Thyroid gland (tissue), 4 donors: ENCODE data around the gene ZNF726. TPM values are rescaled to one million over a fixed set of nuclear protein-coding genes. Genes with fewer than 3 reads are reported as not detected.
"Not testable (repeated sequence)": the region's sequence is repeated elsewhere in the genome, so short reads cannot be mapped to it uniquely, and the experiment has no call there.

Source experiments
- DNase-seq, 2 donors: peaks; one replicate each; pipeline ENCODE4 v3.0.0-alpha.2; 2019
- H3K27ac ChIP-seq, 3 donors: fragments of 200-600 bp; sonication (generic); 1 replicate in 2 of 3; 2 replicates in 1 of 3; pipeline ENCODE4 v1.5.1; 2016 to 2019; ENCODE audit warnings: mild to moderate bottlenecking in 1 of 3, moderate library complexity in 1 of 3
- H3K27me3 ChIP-seq: fragments of 200-600 bp; sonication (generic); one replicate; pipeline ENCODE4 v1.5.1; 2019
- H3K36me3 ChIP-seq, 2 donors: fragments of 200-600 bp; sonication (generic); one replicate each; pipeline ENCODE4 v1.5.1; 2016 to 2019
- H3K4me1 ChIP-seq, 2 donors: fragments of 200-600 bp; sonication (generic); one replicate each; pipeline ENCODE4 v1.5.1; 2017 to 2019
- H3K4me3 ChIP-seq, 3 donors: fragments of 200-600 bp; sonication (generic); replicated peaks in 1 of 3; 1 replicate in 2 of 3; 2 replicates in 1 of 3; pipeline ENCODE4 v1.5.1; 2016; ENCODE audit warnings: mild to moderate bottlenecking in 1 of 3
- H3K9me3 ChIP-seq: fragments of 200-600 bp; sonication (generic); one replicate; pipeline ENCODE4 v1.5.1; 2017
- CTCF ChIP-seq, 6 experiments: fragments of 200-600 bp in 3 of 6; fragments of 450-650 bp in 3 of 6; sonication (generic) in 3 of 6; IDR thresholded peaks; one replicate each; pipeline ENCODE4 v1.5.1; 2016 to 2019; ENCODE audit warnings: antibody characterized with exemption in 6 of 6, mild to moderate bottlenecking in 2 of 6, inconsistent platforms in 1 of 6, moderate library complexity in 1 of 6
- POLR2A ChIP-seq, 2 donors: fragments of 450-650 bp; IDR thresholded peaks; one replicate each; pipeline ENCODE4 v1.6.1; 2017; ENCODE audit warnings: antibody characterized with exemption in 2 of 2, mild to moderate bottlenecking in 2 of 2, moderate library complexity in 1 of 2
- WGBS, 2 donors: methylation state at CpG; one replicate each; pipeline ENCODE4 v1.1.5; 2017; 5-methylcytosine and 5-hydroxymethylcytosine counted together
- intact Hi-C: fragments of 100-400 bp; cut with DNase I; formaldehyde crosslinking; loops from one replicate; pipeline ENCODE4 v1.15.1; 2023
- total RNA-seq, 4 donors: library from RNA; depleted of rRNA; stranded (reverse); fragments of >200 nt; gene quantifications; one replicate each; pipeline ENCODE4 v1.2.3, GENCODE V29; 2016

Gene ZNF726
- total RNA-seq, 4 donors from 2014 or later, result 1.3 to 9.1 (median 5.2) TPM

DNA sequence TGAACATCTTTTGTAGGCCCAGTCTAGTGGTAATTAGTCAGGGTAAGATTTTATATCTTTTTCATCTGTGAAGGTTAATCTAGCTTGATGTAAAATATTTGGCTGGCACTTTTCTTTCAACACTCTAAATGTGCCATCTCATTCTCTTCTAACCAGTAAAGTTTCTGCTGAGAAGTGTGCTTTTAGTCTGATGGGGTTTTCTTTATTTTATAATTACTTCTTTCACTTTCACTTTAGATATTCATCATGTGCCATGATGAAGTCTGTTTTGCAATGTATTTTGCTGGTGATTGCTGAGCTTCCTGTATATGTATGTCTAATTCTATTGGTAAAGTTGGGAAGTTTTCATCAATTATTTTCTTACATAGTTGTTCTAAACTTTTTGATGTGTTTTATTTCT is 31.9 kb downstream of the ZNF726 start:
- Histone ChIP-seq H3K4me1 (no peaks in the 10 kb centered on the region), H3K27me3 (no peaks in the 10 kb centered on the region), H3K36me3 (no peaks in the 10 kb centered on the region), H3K27ac (no peak overlapping the region), H3K4me3 (no peak overlapping the region), H3K9me3 (no peaks in the 10 kb centered on the region)
- TF ChIP-seq POLR2A (IDR thresholded peaks at IDR 0.05), result no peak
- no peak for TF ChIP-seq CTCF (IDR thresholded peaks at IDR 0.05)
- no peak for DNase-seq
- intact Hi-C loops, result no loop called here

DNA sequence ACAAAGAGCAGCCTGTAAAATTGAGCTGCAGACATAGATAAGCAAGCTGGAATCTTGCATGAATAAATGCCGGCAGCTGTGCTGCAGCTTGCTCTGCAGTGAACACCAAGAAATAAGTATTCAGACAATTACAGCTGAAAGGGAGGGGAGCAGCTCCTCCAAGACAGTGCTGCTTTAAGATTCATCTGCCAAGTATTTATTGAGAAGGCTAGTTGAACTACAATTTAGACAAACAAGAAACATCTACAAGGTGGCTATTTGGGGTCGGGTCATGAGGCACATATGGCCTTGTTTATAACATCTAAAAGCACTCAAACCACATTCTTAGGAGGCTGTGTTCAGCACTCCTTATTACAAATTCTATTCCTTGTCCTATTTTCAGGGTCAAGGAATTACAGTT is 34.9 kb downstream of the ZNF726 start:
- WGBS, 2 donors, result 89 to 95% methylated on average over 2 of the region's 2 CpGs
- Histone ChIP-seq H3K4me3 (no peak overlapping the region), H3K4me1 (no peaks in the 10 kb centered on the region), H3K27ac (no peak overlapping the region), H3K27me3 (no peaks in the 10 kb centered on the region), H3K9me3 (no peaks in the 10 kb centered on the region), H3K36me3 (no peaks in the 10 kb centered on the region)
- TF ChIP-seq CTCF (IDR thresholded peaks at IDR 0.05) (no peak), POLR2A (IDR thresholded peaks at IDR 0.05) (no peak)
- no peak for DNase-seq
- intact Hi-C loops, result no loop called here

DNA sequence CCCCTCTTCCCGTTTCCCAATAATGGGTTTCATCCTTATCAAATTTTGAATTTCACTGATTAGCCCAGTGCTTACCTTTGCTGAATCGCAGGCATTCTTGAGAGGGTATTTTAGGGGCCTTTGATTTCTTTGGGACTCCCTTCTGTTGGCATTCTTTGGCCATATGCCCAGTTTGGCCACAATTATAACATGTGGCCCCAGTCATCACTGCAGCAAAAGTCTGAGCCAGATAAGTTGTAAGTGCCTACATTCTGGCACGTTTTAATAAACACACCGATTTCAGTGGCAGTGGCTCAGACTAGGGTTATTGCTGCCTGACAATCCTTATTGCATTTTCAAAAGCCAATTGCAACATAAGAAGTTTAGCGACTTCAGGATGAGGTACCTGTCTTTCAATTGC is 41.4 kb downstream of the ZNF726 start:
- 67 to 76% methylated on average over 5 of the region's 5 CpGs for WGBS, 2 donors
- TF ChIP-seq CTCF (IDR thresholded peaks at IDR 0.05), result no peak
- no peak for TF ChIP-seq POLR2A (IDR thresholded peaks at IDR 0.05)
- H3K4me3 ChIP-seq, result no peak overlapping the region

DNA sequence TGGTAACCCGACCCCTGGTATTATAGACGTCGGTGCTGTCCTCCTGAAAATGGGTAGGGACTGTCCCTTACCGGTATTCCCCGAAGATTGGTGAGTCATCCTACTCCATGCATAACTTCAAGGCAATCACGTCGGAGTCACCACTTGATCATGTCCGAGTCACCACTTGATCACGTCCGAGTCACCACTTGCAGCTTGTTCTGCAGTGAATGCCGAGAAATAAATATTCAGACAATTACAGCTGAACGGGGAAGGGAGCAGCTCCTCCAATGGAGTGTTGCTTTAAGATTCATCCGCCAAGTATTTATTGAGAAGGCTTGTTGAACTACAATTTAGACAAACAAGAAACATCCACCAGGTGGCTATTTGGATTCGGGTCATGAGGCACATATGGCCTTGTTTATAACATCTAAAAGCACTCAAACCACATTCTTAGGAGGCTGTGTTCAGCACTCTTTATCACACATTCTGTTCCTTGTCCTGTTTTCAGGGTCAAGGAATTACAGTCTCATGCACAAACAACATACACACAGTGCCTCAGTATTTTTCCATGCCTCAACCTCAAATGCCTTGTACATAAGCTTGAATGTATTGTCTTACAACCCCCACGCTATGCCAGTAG is 43.1 kb downstream of the ZNF726 start:
- no peak overlapping the region for H3K4me3 ChIP-seq
- WGBS, 2 donors, result 77 to 80% methylated on average over 15 of the region's 15 CpGs
- no peak for TF ChIP-seq POLR2A (IDR thresholded peaks at IDR 0.05)
- no peak for TF ChIP-seq CTCF (IDR thresholded peaks at IDR 0.05)
- no peaks in the 10 kb centered on the region for H3K9me3 ChIP-seq
- H3K27ac ChIP-seq, result no peak overlapping the region
- intact Hi-C loops, result no loop called here
- DNase-seq, result peak in 1 of 2 donors; percentile 7
- H3K27me3 ChIP-seq, result no peaks in the 10 kb centered on the region
- no peaks in the 10 kb centered on the region for H3K4me1 ChIP-seq
- no peaks in the 10 kb centered on the region for H3K36me3 ChIP-seq

More for the DNA sequence above, 41.4 kb downstream of the ZNF726 start:
- no peaks in the 10 kb centered on the region for H3K4me1 ChIP-seq
- no peaks in the 10 kb centered on the region for H3K9me3 ChIP-seq
- no peaks in the 10 kb centered on the region for H3K27me3 ChIP-seq
- H3K27ac ChIP-seq, result no peak overlapping the region
- intact Hi-C loops, result no loop called here
- H3K36me3 ChIP-seq, result no peaks in the 10 kb centered on the region
- DNase-seq, result no peak

DNA sequence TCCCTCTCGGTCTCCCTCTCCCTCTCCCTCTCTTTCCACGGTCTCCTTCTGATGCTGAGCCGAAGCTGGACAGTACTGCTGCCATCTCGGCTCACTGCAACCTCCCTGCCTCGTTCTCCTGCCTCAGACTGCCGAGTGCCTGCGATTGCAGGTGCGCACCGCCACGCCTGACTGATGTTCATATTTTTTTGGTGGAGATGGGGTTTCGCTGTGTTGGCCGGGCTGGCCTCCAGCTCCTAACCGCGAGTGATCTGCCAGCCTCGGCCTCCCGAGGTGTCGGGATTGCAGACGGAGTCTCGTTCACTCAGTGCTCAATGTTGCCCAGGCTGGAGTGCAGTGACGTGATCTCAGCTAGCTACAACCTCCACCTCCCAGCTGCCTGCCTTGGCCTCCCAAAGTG is 48.7 kb downstream of the ZNF726 start:
- H3K27ac ChIP-seq, H3K36me3 ChIP-seq, H3K4me1 ChIP-seq, intact Hi-C loops, H3K9me3 ChIP-seq, H3K27me3 ChIP-seq, H3K4me3 ChIP-seq, DNase-seq: not testable (repeated sequence)
- whole genome bisulfite sequencing, 2 donors, result 94 to 96% methylated on average over 16 to 20 of the region's 20 CpGs

GRCh38 chr19:23963881-23964280 is 49.2 kb downstream of the ZNF726 start:
- WGBS, 2 donors, result 97 to 100% methylated on average over 1 to 15 of the region's 25 CpGs
- H3K36me3 ChIP-seq, H3K4me3 ChIP-seq, H3K4me1 ChIP-seq, DNase-seq, H3K27ac ChIP-seq, H3K27me3 ChIP-seq, H3K9me3 ChIP-seq, intact Hi-C loops: not testable (repeated sequence)

- intact Hi-C loops, H3K27ac ChIP-seq, H3K4me1 ChIP-seq, DNase-seq, H3K9me3 ChIP-seq, H3K4me3 ChIP-seq, H3K27me3 ChIP-seq, H3K36me3 ChIP-seq: not testable (repeated sequence)
- 92 to 95% methylated on average over 11 to 15 of the region's 26 CpGs for WGBS, 2 donors
Observed at GRCh38 chr19:23964334-23964733, 49.6 kb downstream of the ZNF726 start.
